HG03342 (cell line): ENCODE measurements around the gene POLR1C.
"Not testable (repeated sequence)": the region's sequence is repeated elsewhere in the genome, so short reads cannot be mapped to it uniquely, and the experiment has no call there.

Source experiments
- ATAC-seq: cut with Tn5 transposase; IDR thresholded peaks from one replicate; pipeline ENCODE4 v1.9.1; 2021; ENCODE audit warnings: mild to moderate bottlenecking, moderate library complexity; ENCODE audit not compliant: unreplicated experiment

Gene POLR1C

DNA sequence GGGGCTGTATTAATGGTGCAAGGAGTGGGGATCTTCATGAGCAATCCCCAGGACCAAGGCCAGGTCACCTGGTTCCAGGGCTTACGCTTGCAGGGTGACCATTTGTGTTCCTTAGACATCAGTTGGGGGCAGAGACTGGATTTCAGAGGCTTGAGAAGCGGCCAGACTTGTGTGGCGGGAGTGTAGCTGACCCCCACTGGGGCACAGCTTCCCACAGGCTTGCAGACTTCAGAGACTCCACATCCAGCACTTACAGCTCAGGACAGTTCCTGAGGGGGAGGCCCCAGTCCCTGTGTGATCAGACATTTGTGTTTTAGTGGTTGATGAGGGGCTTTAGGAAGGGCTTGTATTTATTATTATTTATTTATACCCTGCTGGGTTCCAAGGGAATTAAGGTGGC, 24.2 kb upstream of the POLR1C start:
- no peak for ATAC-seq

DNA sequence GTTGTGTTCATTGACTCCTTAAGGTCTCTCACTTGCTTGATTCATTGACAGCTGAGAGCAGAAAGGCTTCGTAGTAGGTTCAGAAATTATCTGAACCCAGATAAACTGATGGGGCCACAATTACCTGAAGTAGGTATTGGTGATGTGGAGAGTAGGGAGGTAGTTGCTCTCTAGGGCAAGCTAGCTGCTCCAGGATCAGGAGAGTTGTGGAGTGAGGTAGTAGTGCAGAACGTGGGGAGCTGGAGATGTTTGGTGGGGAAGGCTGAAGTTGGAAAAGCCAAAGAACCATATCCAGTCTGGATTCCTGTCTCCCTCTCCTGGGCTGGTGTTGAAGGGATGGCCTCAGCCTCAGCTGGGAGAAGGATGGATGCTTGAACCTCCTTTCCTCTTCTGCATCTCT, 23.7 kb upstream of the POLR1C start:
- no peak for ATAC-seq

DNA sequence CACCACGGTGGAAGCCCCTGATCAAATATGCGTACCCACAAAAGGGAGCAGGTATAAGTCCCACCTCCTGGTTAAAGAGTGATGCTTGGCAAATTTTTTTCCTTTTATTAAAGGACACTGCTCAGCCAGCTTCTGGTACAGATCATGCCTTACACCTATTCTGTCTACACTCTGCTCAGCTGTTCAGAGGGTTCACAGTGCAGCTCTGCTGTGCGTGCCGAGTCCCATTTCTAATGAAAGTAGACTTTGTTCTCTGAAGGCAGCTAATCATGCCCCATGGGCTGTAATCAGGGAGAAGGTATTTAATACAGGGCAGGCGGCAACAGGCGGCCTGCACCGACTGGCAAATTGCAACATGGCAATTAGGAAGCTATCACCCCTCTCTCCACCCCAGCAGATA, 23.1 kb upstream of the POLR1C start:
- no peak for ATAC-seq

DNA sequence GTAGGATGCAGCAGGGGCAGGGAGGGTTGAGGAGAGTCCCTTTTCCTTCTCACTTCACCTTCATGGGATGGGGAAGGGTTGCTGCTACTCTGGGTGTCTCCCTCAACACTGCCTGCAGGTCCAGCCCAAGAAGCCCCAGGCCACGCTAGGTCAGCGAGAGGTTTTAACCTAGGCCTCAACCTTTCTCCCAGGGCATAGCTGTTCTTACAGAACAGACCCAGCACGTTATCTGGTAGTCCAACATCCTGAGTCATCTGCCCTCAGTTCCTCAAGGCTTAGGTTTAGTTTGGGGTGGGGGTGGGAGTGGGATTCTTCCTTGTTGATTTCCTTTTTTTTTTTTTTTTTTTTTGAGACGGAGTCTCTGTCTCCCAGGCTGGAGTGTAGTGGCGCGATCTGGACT, 22.6 kb upstream of the POLR1C start:
- ATAC-seq, result no peak

DNA sequence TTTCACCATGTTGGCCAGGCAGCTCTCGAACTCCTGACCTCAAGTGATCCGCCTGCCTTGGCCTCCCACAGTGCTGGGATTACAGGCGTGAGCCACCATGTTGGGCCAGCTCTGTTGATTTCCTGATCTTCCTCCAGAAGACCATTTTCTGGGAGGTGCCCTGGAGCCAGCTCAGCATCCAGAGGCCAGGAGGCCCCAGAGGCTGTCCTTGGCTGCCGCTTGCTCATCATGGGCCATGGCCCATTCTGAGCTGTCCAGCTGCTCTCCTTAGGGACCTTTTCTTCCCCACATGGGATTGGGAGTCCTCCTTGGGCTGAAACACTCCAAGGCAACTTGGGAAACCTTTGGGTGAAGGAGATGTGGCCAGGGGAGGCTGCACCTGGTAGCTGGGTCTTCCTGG, 22.1 kb upstream of the POLR1C start:
- ATAC-seq, result no peak

DNA sequence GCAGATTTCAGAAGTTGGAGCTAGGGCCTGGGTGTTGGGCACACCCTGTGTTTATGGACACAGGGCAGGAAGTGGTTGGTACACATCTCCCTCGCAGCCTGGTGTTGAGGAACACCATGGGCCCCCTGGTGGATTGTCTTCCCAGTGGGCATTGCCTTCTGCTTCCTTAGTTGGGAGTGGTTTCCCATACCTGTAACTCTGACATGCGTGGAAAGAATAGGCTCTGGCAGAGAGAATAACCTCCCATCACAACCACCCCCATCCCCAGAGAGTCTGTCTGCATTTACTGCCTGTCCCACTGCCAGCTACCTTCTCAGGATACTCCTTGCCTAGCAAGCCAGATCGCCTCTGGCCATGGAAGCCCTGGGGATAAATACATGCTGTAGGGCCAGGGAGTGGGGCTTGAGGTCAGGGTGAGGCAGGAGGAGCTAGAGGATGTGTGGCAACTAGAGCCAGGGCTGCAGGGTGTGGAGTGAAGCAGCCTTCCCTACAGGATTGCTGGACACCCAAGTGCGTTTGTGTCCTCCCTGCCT, 21.4 kb upstream of the POLR1C start:
- ATAC-seq, result no peak

DNA sequence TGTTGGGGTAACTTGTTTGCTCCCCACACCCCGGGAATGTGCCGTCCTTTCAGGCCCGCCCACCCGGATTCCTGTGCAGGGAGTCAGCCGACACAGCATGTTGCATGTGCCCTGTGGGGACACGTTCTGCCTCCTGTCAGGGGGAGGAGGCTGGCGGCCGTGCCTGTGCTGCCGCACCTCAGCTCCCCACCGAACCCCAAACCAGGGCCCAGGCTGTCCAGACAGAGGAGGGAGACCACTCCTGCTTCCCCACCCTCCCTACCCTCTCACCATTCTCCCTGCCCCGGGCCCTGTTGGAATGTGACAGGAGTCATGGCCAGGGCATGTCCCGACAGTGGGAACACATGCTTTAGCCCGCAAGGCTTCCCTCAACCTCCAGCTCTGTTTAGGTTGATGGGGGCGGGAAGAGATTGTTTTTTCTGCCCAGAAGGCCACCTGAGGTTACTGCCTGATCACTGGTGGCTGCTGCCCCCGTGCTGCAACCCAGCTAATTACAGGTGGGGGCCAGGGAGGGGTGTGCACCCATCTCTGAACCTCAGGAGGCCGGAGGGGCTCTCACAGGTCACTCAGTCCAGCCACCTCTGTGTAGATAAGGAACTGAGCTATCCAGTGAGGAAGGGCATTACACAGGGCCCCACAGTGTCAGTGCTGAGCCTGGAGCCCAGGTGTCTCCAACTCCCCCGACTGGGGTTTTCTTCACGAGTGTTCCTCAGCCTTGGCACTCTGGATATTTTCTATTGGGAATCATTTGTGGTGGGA, 20.3 kb upstream of the POLR1C start:
- ATAC-seq, result no peak

DNA sequence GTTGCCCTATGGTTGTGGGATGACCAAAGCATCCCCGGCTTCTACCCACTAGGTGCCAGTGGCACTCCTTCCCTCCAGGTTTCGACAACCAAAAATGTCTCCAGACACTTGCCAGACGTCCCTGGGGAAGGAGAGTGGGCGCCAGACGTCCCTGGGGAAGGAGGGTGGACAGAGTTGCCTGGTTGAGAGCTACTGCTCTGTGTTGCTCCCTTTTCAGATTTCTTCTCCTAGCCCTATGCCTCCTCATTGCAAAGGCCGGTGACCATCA, 19.8 kb upstream of the POLR1C start:
- ATAC-seq, result no peak

DNA sequence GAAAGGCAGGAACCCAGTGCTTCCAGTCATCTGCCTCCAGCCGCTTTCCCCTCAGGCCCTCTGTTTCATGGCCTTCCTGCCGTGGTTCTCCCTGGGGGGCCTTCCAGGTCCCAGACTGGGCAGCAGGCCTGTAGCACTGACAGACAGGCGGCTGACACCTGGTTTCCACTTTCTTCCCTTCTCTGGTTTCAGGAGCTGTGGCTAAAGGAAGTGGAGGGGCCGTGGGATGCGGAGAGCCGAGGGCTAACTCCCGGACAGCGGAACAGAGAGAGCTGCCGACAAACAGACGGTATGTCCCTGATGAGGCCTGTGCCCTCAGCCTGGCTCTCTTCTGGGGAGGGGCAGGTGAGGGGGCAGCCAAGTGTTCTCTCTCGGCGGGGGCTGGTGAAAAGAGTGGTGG, 19.2 kb upstream of the POLR1C start:
- no peak for ATAC-seq

DNA sequence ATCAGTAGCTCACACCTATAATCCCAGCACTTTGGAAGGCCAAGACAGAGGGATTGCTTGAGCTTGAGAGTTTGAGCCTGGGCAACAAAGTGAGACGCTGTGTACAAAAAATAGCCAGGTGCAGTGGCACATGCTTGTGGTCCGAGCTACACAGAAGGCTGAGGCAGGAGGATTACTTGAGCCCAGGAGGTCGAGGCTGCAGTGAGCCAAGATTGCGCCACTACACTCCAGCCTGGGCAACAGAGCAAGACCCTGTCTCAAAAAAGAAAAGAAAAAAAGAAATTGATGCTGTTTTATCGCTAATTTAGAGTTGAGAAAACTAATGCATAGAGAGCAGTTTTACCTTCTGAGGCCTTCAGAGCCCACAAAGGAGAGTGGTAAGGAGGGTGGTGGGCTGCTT, 18.6 kb upstream of the POLR1C start:
- not testable (repeated sequence) for ATAC-seq

DNA sequence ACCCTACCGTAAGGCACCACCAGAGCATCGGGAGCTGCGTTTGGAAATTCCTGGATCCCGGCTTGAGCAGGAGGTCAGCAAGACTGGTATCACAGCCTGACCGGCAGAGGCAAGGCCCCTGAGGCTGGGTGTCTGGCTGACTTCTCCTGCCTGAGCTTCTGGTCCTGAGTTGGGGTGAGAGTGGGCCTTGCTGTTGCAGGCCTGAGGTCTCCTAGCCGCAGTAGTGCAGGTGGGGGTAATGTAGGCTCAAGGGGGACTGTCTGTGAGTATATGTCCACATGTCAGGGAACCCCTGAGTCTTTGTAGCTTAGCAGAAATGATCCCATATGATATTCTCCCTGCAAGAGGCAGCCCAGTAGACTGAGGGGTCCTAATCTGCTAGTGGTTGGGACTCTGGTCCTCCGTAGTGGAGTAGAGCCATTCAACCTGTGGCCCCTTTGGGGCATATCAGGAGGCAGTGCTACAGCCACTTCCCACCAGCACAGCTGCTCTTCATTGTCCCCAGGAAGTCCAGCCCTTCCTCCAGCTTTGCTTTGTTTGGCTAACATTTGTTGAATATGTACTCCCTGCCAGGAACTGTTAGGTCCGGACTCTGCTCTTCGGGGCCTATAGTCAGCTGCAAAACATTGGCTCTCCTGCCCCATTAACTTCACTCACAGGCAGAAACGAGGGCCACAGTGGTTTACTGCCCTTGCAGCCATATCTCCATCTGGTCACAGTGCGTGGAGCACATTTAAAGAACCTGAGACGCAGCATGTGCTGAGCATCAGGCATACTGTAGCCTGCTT, 17.7 kb upstream of the POLR1C start:
- no peak for ATAC-seq

DNA sequence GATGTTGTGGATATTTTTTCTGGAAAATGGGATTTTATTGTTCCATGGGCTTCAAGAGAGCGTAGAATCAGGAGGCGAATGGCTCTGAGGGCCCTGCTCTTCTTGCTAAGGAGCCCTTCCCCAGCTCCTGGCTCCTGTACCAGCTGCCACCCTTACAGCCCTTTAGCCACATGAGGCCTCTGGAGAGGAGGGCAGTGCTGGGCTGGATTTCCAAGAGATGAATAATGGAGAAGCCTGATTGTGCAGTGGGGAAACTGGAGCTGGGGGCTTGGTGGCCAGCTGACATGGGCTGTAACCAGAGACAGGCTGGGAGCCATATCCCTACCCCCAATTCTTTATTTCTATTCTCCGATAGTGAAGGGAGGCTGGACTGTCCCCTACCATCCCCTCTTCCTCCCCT, 16.0 kb upstream of the POLR1C start:
- no peak for ATAC-seq

DNA sequence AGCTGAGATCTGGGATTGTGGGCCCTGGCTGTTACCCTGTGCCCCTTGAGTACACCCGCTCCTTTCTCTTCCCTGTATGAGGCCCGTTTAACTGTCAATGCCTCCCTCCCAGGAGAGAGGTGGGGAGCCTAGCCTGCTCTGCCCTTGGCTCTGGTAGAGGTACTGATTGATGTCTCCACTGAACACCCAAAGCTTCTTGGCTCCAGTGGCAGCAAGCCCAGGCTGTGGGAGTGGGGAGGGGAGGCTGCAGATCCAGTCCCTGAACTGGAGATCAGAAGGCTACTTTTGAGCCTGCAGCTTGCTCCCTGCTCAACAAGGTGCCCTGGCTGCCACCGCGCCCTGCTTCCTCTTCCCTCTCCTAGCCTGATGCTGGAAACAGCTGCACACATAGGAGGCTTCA, 14.2 kb upstream of the POLR1C start:
- ATAC-seq, result no peak

DNA sequence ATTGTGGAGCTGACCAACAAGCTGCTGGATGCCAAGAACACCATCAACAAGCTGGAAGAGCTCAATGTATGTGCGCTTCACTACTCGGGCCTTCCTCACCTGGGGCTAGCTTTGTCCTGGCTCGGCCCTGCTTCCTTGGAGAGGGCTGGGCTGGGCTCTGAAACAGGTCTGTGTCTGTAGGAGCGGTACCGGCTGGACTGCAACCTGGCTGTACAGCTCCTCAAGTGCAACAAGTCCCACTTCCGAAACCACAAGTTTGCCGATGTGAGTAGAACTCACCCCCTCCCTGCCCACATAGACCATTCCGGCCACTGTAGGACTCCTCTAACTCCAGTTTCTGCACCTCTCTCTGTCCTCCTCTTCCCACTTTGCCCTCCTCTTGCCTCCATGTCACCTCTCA, 13.4 kb upstream of the POLR1C start:
- no peak for ATAC-seq

DNA sequence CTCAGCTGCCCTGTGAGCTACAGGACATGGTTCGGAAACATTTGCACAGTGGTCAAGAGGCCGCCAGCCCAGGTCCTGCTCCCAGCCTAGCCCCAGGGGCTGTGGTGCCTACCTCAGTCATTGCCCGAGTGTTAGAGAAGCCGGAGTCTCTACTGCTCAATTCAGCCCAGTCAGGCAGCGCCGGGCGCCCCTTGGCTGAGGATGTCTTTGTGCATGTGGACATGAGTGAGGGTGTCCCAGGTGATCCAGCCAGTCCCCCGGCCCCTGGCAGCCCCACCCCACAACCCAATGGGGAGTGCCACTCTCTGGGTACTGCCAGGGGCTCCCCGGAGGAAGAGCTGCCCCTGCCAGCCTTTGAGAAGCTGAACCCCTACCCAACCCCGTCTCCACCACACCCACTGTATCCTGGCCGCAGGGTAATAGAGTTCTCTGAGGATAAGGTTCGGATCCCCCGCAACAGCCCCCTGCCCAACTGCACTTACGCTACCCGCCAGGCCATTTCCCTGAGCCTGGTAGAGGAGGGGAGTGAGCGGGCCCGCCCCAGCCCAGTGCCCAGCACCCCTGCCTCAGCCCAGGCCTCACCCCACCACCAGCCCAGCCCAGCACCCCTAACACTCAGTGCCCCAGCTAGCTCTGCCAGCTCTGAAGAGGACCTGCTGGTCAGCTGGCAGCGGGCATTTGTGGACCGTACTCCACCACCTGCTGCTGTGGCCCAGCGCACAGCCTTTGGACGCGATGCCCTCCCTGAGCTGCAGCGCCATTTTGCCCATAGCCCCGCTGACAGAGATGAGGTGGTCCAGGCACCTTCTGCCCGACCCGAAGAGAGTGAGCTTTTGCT, 11.9 kb upstream of the POLR1C start:
- ATAC-seq, result no peak

DNA sequence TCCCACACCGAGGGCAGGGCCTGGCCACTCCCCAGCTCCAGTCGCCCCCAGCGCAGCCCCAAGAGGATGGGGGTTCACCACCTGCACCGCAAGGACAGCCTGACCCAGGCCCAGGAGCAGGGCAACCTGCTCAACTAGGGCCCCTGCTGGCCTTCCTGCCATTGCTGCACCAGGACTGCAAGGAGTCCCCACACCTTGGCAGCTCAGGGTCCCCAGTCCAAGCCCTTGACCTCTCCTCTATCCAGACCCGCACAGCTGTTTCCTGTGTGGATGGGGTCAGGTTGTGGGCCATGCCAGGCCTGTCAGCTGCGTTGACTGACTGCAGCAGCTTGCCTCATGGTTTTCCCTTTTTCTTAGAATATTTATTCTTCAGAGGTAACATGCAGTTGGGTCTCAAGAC, 11.2 kb upstream of the POLR1C start:
- ATAC-seq, result no peak

DNA sequence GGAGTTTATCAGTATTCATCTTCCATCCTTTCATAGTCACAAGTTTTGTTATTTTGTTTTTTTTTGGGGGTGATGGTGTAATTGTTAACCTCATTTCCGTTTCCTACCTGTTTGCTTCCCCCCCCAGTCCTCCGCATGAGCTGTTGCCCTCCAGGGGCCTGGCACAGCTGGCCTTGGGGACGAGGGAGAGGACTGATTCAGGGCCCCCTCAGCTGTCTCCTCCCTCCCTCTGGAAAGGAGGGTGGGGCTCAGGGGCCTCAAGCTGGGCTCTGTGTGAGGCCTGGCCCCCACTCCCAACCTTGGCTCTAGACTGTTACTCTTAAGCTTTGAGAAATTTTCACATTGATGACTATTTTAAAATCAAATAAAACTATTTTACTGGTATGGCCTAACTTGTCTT, 10.7 kb upstream of the POLR1C start:
- ATAC-seq, result no peak

DNA sequence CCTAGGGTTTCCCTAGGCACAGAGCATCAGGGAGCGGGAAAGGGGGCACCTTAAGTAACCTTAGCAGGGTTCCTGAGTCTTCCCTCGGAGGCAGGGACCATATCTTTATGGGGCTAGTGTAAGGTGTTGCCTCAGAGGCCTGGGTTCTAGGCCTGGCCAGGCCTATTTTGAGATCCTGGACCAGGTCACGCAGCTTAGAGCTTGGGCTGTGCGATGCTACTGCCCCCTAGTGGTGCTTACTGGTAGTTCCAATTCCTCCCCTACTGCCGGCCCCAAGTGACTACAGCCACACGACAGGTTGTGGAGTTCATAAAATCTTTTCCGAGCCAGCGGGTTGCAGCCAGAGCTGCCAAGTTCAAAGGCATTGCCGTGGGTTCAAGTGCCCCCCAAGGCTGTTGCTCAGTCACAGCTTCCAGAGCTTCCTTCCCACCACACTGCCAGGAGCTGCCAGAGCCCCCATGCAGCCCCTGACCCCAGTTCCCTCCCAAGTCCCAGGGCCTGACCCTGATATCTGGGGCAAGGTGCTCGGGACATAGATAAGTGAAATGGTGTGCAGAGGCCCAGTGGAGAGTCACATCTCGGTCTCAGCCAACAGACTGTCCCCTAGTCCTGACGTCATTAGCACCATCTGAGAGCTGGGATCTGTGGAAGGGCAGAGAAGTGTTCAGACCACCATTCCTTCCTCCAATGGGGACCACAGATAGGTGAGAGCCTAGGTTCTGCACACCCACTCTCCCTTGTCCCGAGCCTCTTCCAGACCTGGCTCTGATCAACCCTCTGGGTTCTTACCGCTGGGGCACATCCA, 10.0 kb upstream of the POLR1C start:
- ATAC-seq, result peak; percentile 42

DNA sequence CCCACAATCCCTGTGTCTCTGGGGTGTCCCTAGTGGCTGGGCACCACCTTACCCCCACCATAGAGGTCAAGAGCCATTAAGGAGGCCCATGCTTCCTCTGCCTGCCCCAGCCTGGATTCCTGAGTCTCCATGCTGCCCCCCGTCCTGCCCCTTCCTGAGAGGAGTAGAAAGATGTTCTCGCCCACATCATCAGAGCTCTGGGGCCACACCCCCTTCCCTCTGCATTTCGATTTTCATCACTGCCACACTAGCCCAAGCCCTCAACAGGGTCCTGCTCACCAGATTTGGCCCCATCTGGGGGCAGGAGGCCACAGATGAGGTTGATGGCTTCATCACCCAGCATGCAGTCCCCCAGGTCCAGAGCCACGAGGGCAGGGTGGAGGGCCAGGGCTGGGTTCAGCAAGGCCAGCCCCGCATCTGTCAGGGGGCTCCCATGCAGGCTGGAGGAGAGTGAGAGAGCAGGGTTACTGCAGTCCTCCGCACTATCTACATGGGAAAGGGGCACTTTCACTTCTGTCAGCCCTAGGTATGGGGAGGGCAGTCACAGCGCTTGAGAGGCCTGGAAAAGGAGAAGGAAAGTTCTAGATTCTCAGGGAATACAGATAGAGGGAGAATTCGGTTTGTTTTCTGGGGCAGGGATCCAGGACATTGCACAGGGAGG, 8.3 kb upstream of the POLR1C start:
- no peak for ATAC-seq
